GM10847 (cell line): Measurements from ENCODE around the gene EVA1C.

Experiments
- POLR2A ChIP-seq: IDR thresholded peaks from 2 replicates; pipeline ENCODE4 v1.6.1; 2011; ENCODE audit not compliant: insufficient read length; ENCODE audit errors: extremely low read depth

The EVA1C gene

DNA sequence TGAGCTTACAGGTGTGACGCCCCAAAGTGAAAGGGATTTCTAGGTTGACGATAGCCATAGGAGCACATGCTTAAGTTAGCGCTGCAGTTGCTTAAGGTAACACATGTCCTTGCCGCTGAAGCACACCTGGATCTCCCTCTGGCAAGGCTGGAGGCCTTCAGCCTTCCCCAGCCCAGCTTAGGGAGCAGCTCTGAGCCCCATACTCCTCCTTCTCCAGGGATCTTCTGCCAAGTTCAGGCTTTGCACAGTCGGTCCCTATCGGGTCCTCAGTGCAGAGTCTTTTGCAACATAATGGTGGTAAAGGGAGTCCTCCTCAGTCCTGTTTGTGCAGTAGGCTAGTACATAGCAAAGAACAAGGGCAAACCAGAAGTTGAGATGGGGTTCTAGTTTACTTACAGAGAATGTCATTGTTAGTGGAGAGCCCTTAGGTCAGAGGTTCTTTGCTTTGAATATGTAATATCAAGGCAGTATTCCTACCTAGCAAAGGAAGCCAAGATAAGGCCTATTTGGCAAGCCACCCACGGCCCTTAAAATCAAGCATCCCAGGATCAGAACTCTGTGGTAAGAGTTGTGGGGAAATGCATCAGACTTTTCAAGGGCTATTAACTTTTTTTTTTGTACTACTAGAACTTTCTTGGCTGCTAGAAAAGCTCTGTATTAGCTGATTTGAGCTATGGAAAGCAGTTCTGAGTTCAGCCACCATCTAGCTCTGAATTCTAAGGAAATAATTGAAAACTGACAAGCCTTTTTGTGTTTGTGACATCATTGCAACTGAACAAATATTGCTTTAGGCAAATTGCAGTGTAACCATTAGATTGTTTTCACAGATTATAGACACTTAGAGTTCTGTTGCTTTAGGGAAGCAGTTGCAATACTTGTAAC, 1.4 kb downstream of the EVA1C start:
- no peak for TF ChIP-seq POLR2A

GRCh38 chr21:32414579-32415358, 2.3 kb downstream of the EVA1C start:
- TF ChIP-seq POLR2A: no peak

DNA sequence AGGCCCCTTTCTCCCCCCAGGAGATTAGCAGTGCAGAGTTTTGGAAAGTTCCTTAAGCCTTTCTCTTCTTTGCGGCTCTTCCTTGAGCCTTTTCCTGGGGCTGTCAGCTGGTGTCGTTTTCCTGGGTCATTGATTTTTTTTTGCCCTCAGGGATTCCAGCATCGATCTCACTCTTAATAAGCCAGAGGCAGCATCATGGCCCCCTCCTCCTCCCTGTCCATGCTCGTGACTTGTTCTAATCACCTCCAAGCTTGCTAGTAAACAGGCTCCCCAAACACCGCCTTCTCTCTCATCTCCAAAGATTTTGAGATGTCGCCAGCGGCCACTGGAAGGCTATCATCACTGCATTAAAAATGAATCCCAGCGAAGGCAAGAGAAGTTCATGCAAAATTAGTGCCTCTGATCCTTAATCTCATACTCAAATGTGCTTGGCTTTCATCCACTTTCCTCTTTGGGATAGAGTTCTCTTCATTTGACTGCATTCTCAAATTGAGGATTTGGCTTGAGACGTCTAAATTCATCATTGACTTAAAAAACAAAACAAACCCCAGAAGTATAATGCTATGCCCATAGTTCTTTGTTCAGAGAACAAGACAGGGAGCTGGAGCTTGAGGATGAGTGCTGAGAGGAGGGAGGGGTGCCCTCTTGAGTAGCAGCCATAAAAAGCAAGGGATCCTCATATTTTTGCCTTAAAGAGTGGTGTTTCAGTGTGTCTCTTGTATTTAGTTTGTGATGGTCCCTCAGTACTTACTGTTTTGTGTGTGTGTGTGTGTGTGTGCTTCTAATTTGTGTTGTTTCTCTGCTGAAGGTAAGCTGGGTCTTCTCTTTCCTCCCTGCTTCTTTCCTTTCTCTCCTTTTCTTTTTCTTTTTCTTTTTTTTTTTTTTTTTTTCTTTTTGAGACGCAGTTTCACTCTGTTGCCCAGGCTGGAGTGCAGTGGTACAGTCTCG, 3.2 kb downstream of the EVA1C start:
- no peak for TF ChIP-seq POLR2A

GRCh38 chr21:32418146-32418545, 5.6 kb downstream of the EVA1C start:
- TF ChIP-seq POLR2A: no peak

- TF ChIP-seq POLR2A: no peak
Measured at GRCh38 chr21:32422064-32422463, 9.6 kb downstream of the EVA1C start.

DNA sequence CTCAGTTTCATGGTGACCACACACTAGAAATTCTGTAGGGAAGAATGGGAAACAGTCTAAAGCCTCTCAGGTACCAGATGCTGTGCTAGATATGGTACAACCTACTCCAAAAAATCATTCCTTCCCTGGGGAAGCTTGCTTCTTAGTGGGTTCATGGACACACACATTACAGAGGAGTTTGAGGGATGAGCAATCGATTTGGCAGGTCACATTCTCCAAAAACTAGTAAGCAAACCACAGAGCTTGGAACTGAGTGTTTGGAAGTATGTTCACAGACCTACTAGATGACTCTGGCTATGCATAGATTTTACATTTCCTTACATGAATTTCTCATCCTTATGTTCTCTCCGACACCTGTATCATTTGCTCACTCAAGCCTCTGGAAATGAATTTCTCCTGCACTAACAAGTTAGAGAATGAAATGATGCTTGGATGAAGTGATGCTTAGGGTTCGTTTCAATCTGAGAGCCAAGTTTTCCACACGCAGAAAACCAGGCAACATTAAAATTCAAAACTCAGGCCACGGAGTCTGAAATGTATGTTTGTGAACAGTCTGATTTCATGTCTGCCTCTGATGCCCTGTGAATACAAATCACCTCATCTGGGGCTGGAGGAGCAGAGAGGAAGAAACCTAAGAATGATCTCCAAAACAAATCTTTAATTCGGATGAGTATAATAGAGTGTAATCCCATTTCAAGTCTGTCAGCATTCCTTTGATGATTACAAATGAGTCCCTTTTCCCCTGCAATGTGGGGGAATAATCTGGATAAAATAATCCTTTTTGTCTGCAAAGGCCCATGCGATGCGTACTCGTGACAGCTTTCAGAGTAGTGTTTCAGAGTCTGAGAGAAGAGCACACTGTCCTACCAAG, 11.0 kb downstream of the EVA1C start:
- TF ChIP-seq POLR2A: no peak

DNA sequence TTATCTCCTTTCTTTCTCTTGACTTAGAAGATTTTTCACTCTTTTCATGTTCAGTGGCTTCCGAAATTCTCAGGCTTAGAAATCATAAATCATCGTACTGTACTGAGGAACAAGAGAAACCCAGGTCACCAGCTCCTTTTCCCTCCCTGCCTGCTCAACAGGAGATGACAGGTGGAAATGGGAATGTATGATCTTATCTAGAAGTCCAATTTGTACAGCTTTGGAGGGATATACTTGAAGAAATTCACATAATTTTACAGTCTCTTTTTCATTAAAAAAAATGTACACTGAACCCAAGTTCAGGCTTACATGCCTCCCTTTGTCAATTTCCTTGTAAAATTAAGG, 11.7 kb downstream of the EVA1C start:
- TF ChIP-seq POLR2A: no peak

DNA sequence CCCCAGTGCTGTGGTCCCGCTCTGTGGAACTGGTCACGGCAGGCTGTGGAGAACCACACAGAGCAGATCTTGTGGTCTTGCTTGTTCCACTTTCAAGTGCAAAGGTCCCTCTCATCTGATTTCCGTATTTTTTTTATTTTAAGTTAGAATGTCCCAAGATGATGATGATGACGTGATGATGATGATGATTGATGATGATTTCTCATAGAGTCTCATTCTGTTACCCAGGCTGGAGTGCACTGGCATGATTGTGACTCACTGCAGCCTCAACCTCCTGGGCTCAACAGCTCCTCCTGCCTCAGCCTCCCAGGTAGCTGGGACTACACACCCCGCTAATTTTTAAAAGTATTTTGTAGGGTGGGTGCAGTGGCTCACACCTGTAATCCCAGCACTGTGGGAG, 12.2 kb downstream of the EVA1C start:
- no peak for TF ChIP-seq POLR2A

- TF ChIP-seq POLR2A: no peak
Measured at GRCh38 chr21:32425628-32426027, 13.1 kb downstream of the EVA1C start.

DNA sequence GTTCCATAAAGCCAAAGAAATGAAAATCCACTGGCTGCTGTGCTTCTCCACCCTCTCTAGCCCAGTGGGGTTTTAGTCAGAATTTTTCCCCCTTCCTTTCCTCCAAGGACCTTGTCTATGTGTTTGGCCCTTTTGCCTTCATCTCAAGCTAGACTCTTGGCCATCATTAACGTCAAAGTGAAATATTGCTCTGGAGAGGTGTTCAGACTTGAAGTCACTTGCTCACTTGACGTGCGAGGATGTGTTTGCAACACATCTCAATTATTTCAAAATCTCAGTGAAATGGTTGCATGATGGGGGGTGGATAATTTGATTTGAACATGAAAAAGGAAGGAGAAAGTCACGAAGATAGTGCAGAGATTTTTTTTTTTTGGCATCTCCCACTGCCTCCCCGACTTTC, 13.6 kb downstream of the EVA1C start:
- TF ChIP-seq POLR2A: no peak

- TF ChIP-seq POLR2A: no peak
Measured at GRCh38 chr21:32426592-32427051, 14.1 kb downstream of the EVA1C start.

GRCh38 chr21:32427958-32428623, 15.6 kb downstream of the EVA1C start:
- TF ChIP-seq POLR2A: no peak

DNA sequence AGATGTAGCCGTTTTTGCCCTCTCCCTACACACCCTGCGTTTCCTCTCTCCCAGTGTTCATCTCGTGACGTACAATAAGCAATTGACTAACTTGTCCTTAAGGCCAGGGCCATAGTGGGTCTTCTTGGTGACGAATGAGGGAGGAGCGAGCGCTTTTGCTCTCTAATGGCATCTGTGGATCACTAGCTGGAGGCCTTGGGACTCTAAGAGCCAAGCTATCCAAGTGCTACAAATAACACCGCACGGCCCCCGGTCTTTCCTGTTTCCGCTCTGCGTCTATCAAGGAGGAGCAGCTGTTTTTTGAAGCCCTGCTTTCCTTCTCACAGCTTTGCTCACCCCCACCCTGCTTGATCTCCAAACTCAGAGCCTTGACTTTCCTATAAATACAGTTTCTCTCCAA, 25.2 kb downstream of the EVA1C start:
- TF ChIP-seq POLR2A: no peak
